Measurements from ENCODE around the gene CHRNB1. TPM values are rescaled to one million over a fixed set of nuclear protein-coding genes. Genes with fewer than 3 reads are reported as not detected.

Gene CHRNB1
- total and polyA plus RNA-seq, 2 of the 8 experiments (the other 6 are each of a cell fraction or from before 2014, with no cell fraction given): 14.1 to 28.2 TPM

DNA sequence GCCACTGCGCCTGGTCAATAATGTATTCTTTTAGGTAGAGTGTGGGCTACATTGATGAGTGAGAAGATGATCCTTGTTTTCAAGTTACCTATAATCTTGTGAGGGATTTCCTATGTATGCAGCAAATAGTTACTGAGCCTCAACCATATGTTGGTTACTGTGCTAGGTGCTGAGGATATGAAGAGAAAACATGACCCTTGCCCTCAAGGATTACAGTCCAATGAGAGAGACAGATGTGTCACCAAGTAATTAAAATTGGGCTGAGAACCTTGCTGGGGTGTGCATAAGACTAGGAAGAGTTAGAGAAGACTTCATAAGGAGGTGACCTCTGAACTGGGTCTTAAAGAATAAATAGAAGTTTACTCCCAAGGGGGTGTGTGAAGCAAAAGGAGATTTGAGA is 46.7 kb downstream of the CHRNB1 start:
- Histone ChIP-seq H2BK20ac (ENCODE audit: low read length) (no peak overlapping the region), H3K18ac (ENCODE audit: extremely low read depth, low read length) (no peak overlapping the region), H2BK5ac (ENCODE audit: low read depth, low read length) (no peak overlapping the region), H3K9ac (replicated peaks in 1 of 4; ENCODE audit: extremely low read depth in 1 of 4, low read depth in 3 of 4, low read length in 3 of 4) (no peak overlapping the region), H3K9me3 (ENCODE audit: insufficient read depth in 2 of 2, low read depth in 1 of 2, low read length in 1 of 2) (no peaks in the 10 kb centered on the region), H3K4me2 (ENCODE audit: insufficient read depth in 1 of 2, low read depth in 2 of 2, low read length in 2 of 2) (no peak overlapping the region), H3K36me3 (ENCODE audit: control insufficient read depth in 2 of 4, insufficient read depth in 4 of 4, low read length in 3 of 4) (peaks cover 6 to 21% (median 9%) of the 10 kb centered on the region in 4 experiments; a peak in 5 of 8 replicates), H2BK15ac (ENCODE audit: low read length) (no peak overlapping the region), H2BK120ac (replicated peaks; ENCODE audit: low read depth, low read length) (no peak overlapping the region), H3K27me3 (replicated peaks in 1 of 4; ENCODE audit: control insufficient read depth in 3 of 4, extremely low read depth in 1 of 4, insufficient read depth in 3 of 4, low read length in 3 of 4) (no peaks in the 10 kb centered on the region), H4K8ac (ENCODE audit: extremely low read depth, insufficient read depth, low read length) (no peak overlapping the region), H3K23ac (ENCODE audit: insufficient read length) (no peak overlapping the region), H4K91ac (replicated peaks; ENCODE audit: insufficient read length, low read length) (no peak overlapping the region), H4K20me1 (replicated peaks in 1 of 2; ENCODE audit: control insufficient read depth in 1 of 2, insufficient read depth in 2 of 2, low read length in 2 of 2) (peaks cover 36 to 37% of the 10 kb centered on the region in 2 experiments), H3K23me2 (ENCODE audit: low read depth, low read length) (0 out of 2 replicates have a peak, but pooled peaks cover 2% of the 10 kb centered on the region), H3K4me1 (replicated peaks in 1 of 4; ENCODE audit: control insufficient read depth in 3 of 4, insufficient read depth in 4 of 4, low read length in 3 of 4) (0 out of 7 replicates have a peak, but pooled peaks cover 0 to 2% (median 0%) of the 10 kb centered on the region in 4 experiments), H2AK5ac (ENCODE audit: low read depth, low read length) (no peak overlapping the region), H3K4ac (replicated peaks; ENCODE audit: insufficient read length, low read depth, low read length) (no peak overlapping the region), H2BK12ac (ENCODE audit: low read depth, low read length) (no peak overlapping the region), H3K79me1 (ENCODE audit: low read depth, low read length) (peaks cover 28% of the 10 kb centered on the region), H3K27ac (ENCODE audit: low read depth, low read length) (no peak overlapping the region), H3K56ac (replicated peaks; ENCODE audit: insufficient read length, low read depth, low read length) (no peak overlapping the region), H4K5ac (ENCODE audit: insufficient read length, low read depth, low read length) (no peak overlapping the region), H3K4me3 (ENCODE audit: extremely low read depth in 1 of 4, insufficient read depth in 2 of 4, low read depth in 3 of 4, low read length in 4 of 4) (no peak overlapping the region), H2AFZ (ENCODE audit: low read length) (no peak overlapping the region), H3K79me2 (ENCODE audit: control insufficient read depth in 1 of 2, insufficient read depth in 2 of 2, low read length in 2 of 2) (peaks cover 48 to 92% of the 10 kb centered on the region in 2 experiments), H3K14ac (ENCODE audit: insufficient read length) (no peak overlapping the region)
- CTCF ChIA-PET (ENCODE audit: partially characterized antibody): interaction anchor here (1.1 to 5.8 kb wide), 4 partner anchors 11 to 69 kb away, joined by 4 to 29 read pairs (median 10); partner anchors contain the start of gene SPEM3
- FAIRE-seq: no peak
- DNase-seq (ENCODE audit: low read depth in 1 of 2, low spot score in 2 of 2): no peak
- POLR2A ChIA-PET (ENCODE audit: partially characterized antibody): interaction anchor here (1.2 to 1.7 kb wide), 6 partner anchors 8 to 66 kb away, joined by 3 to 7 read pairs (median 4); partner anchors contain the start of genes POLR2A, TNFSF13 and ZBTB4
- 93% methylated on average over 1 of the region's 1 CpG; no CpG with 5 or more reads in 1 of the 2 experiments for WGBS, 2 experiments (ENCODE audit: extremely low coverage in 1 of 2, insufficient coverage in 1 of 2, insufficient read length in 1 of 2, insufficient replicate concordance in 2 of 2, low coverage in 1 of 2, low lambda C conversion rate in 2 of 2, missing lambda C conversion rate in 1 of 2)
- TF ChIP-seq JUN (IDR thresholded peaks at IDR 0.05; ENCODE audit: low read depth, low read length): no peak
- TF ChIP-seq TEAD4 (IDR thresholded peaks at IDR 0.05; ENCODE audit: low read depth, low read length): no peak
- TF ChIP-seq, protein P1, sequence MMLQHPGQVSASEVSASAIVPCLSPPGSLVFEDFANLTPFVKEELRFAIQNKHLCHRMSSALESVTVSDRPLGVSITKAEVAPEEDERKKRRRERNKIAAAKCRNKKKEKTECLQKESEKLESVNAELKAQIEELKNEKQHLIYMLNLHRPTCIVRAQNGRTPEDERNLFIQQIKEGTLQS (IDR thresholded peaks at IDR 0.05; ENCODE audit: insufficient read depth, low read depth, low read length): no peak
- no peak for TF ChIP-seq RBBP5 (IDR thresholded peaks at IDR 0.05; ENCODE audit: borderline replicate concordance, low read depth, low read length)
- no peak for TF ChIP-seq CEBPB (IDR thresholded peaks at IDR 0.05; ENCODE audit: low read depth, low read length)
- TF ChIP-seq, protein P2, sequence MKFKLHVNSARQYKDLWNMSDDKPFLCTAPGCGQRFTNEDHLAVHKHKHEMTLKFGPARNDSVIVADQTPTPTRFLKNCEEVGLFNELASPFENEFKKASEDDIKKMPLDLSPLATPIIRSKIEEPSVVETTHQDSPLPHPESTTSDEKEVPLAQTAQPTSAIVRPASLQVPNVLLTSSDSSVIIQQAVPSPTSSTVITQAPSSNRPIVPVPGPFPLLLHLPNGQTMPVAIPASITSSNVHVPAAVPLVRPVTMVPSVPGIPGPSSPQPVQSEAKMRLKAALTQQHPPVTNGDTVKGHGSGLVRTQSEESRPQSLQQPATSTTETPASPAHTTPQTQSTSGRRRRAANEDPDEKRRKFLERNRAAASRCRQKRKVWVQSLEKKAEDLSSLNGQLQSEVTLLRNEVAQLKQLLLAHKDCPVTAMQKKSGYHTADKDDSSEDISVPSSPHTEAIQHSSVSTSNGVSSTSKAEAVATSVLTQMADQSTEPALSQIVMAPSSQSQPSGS (IDR thresholded peaks at IDR 0.05; ENCODE audit: low read length): no peak
- no peak for TF ChIP-seq POLR2A (IDR thresholded peaks at IDR 0.05; ENCODE audit: control extremely low read depth in 1 of 2, low read depth in 2 of 2, low read length in 2 of 2)
- no peak for TF ChIP-seq TBP (IDR thresholded peaks at IDR 0.05; ENCODE audit: low read depth, low read length)
- TF ChIP-seq, protein P3, sequence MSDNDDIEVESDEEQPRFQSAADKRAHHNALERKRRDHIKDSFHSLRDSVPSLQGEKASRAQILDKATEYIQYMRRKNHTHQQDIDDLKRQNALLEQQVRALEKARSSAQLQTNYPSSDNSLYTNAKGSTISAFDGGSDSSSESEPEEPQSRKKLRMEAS (IDR thresholded peaks at IDR 0.05): no peak
- no peak for TF ChIP-seq ZNF274 (IDR thresholded peaks at IDR 0.05; ENCODE audit: borderline replicate concordance, extremely low read depth, low read length)
- TF ChIP-seq BRCA1 (IDR thresholded peaks at IDR 0.05; ENCODE audit: low read depth, low read length): no peak
- no peak for TF ChIP-seq BACH1 (IDR thresholded peaks at IDR 0.05; ENCODE audit: low read length)
- no peak for TF ChIP-seq CHD2 (IDR thresholded peaks at IDR 0.05; ENCODE audit: low read length)
